Esophagus (tissue), 2 donors: ENCODE measurements around the gene YARS1. TPM values are rescaled to one million over a fixed set of nuclear protein-coding genes. Genes with fewer than 3 reads are reported as not detected.

Source experiments
- H3K27ac ChIP-seq, 2 donors: one replicate each; pipeline ENCODE4 v1.5.1; 2013; ENCODE audit warnings: low read depth in 2 of 2, mild to moderate bottlenecking in 2 of 2, inconsistent platforms in 1 of 2, low read length in 1 of 2, moderate library complexity in 1 of 2
- H3K27me3 ChIP-seq, 2 donors: one replicate each; pipeline ENCODE4 v1.6.1; 2013; ENCODE audit warnings: low read length in 2 of 2, control low read depth in 1 of 2, mild to moderate bottlenecking in 1 of 2; ENCODE audit not compliant: insufficient read depth in 2 of 2, control insufficient read depth in 1 of 2
- H3K36me3 ChIP-seq, 2 donors: one replicate each; pipeline ENCODE4 v1.6.1; 2013; ENCODE audit warnings: low read length in 1 of 2; ENCODE audit not compliant: control insufficient read depth in 2 of 2, insufficient read depth in 2 of 2
- H3K4me1 ChIP-seq, 2 donors: one replicate each; pipeline ENCODE4 v1.6.1; 2013; ENCODE audit warnings: low read length in 1 of 2; ENCODE audit not compliant: control insufficient read depth in 2 of 2, insufficient read depth in 2 of 2
- H3K4me3 ChIP-seq, 2 donors: one replicate each; pipeline ENCODE4 v1.5.1; 2013; ENCODE audit warnings: low read length in 2 of 2, mild to moderate bottlenecking in 2 of 2, low read depth in 1 of 2, moderate library complexity in 1 of 2
- H3K9me3 ChIP-seq, 2 donors: one replicate each; pipeline ENCODE4 v1.6.1; 2013; ENCODE audit warnings: mild to moderate bottlenecking in 2 of 2, low read depth in 1 of 2, low read length in 1 of 2, moderate library complexity in 1 of 2; ENCODE audit not compliant: control insufficient read depth in 2 of 2, insufficient read depth in 1 of 2
- WGBS, 2 donors: extraction: QIAGEN DNeasy Blood & Tissue Kit; methylation state at CpG; one replicate each; pipeline ENCODE4 v1.1.7; 2013; 5-methylcytosine and 5-hydroxymethylcytosine counted together
- polyA plus RNA-seq, 2 donors: library from polyadenylated mRNA; stranded (reverse); fragments of 200-250 nt; gene quantifications; one replicate each; pipeline ENCODE4 v1.2.3, GENCODE V29; 2013
- donor health status: healthy with polysubstance abuse.
- donor health status: Bipolar disorder and iron deficiency.

YARS1 gene
- polyA plus RNA-seq, 2 donors: 33.2 to 52.2 TPM

- H3K9me3 ChIP-seq: no peaks in the 10 kb centered on the region
- H3K4me1 ChIP-seq: peaks cover 0 to 8% of the 10 kb centered on the region in 2 donors
- H3K27ac ChIP-seq: no peak overlapping the region
- H3K4me3 ChIP-seq: no peak overlapping the region
- no peaks in the 10 kb centered on the region for H3K27me3 ChIP-seq
- H3K36me3 ChIP-seq: peaks cover 0 to 2% of the 10 kb centered on the region in 2 donors
- WGBS, 2 donors: 54 to 59% methylated on average over 3 of the region's 3 CpGs
These were observed 67.4 kb downstream of the YARS1 start for GRCh38 chr1:32749771-32750170.

GRCh38 chr1:32749332-32749731 lies 67.8 kb downstream of the YARS1 start:
- Histone ChIP-seq H3K27me3 (no peaks in the 10 kb centered on the region), H3K4me3 (no peak overlapping the region), H3K36me3 (peaks cover 0 to 2% of the 10 kb centered on the region in 2 donors), H3K27ac (no peak overlapping the region), H3K9me3 (no peaks in the 10 kb centered on the region), H3K4me1 (peaks cover 0 to 8% of the 10 kb centered on the region in 2 donors)
- WGBS, 2 donors: 81 to 87% methylated on average over 4 of the region's 4 CpGs

- 83 to 87% methylated on average over 8 of the region's 8 CpGs for WGBS, 2 donors
These were observed 68.2 kb downstream of the YARS1 start for GRCh38 chr1:32748926-32749325.

GRCh38 chr1:32748348-32748747 lies 68.8 kb downstream of the YARS1 start:
- Histone ChIP-seq H3K27ac (no peak overlapping the region), H3K4me3 (no peak overlapping the region), H3K27me3 (no peaks in the 10 kb centered on the region), H3K36me3 (peaks cover 0 to 2% of the 10 kb centered on the region in 2 donors), H3K4me1 (peaks cover 0 to 6% of the 10 kb centered on the region in 2 donors), H3K9me3 (no peaks in the 10 kb centered on the region)
- 89 to 91% methylated on average over 4 of the region's 4 CpGs for WGBS, 2 donors

More at GRCh38 chr1:32748926-32749325, 68.2 kb downstream of the YARS1 start:
- no peak overlapping the region for H3K4me3 ChIP-seq
- peaks cover 0 to 8% of the 10 kb centered on the region in 2 donors for H3K4me1 ChIP-seq
- no peaks in the 10 kb centered on the region for H3K9me3 ChIP-seq
- H3K36me3 ChIP-seq: peaks cover 0 to 2% of the 10 kb centered on the region in 2 donors
- H3K27me3 ChIP-seq: no peaks in the 10 kb centered on the region
- no peak overlapping the region for H3K27ac ChIP-seq

- no peak overlapping the region for H3K4me3 ChIP-seq
- no peak overlapping the region for H3K27ac ChIP-seq
- 80 to 85% methylated on average over 9 of the region's 9 CpGs for WGBS, 2 donors
- H3K4me1 ChIP-seq: peaks cover 0 to 15% of the 10 kb centered on the region in 2 donors
- H3K9me3 ChIP-seq: no peaks in the 10 kb centered on the region
- peaks cover 0 to 2% of the 10 kb centered on the region in 2 donors for H3K36me3 ChIP-seq
- H3K27me3 ChIP-seq: no peaks in the 10 kb centered on the region
These were observed 71.0 kb downstream of the YARS1 start for GRCh38 chr1:32746130-32746529.

GRCh38 chr1:32744071-32744425 lies 73.1 kb downstream of the YARS1 start:
- Histone ChIP-seq H3K27me3 (no peaks in the 10 kb centered on the region), H3K4me1 (peaks cover 0 to 22% of the 10 kb centered on the region in 2 donors), H3K36me3 (no peaks in the 10 kb centered on the region), H3K9me3 (no peaks in the 10 kb centered on the region), H3K27ac (peak overlapping the region; percentile 98), H3K4me3 (no peak overlapping the region)

GRCh38 chr1:32743380-32744070 lies 73.6 kb downstream of the YARS1 start:
- H3K36me3 ChIP-seq: no peaks in the 10 kb centered on the region
- no peaks in the 10 kb centered on the region for H3K9me3 ChIP-seq
- H3K27me3 ChIP-seq: no peaks in the 10 kb centered on the region
- H3K27ac ChIP-seq: peak overlapping the region; percentile 98
- H3K4me1 ChIP-seq: peaks cover 0 to 20% of the 10 kb centered on the region in 2 donors
- WGBS, 2 donors: 19 to 26% methylated on average over 6 of the region's 6 CpGs
- peak overlapping the region; percentile 73 to 75 for H3K4me3 ChIP-seq

- peak overlapping the region; percentile 73 to 75 for H3K4me3 ChIP-seq
- no peaks in the 10 kb centered on the region for H3K36me3 ChIP-seq
- H3K27ac ChIP-seq: peak overlapping the region; percentile 98
- 40 to 45% methylated on average over 4 of the region's 4 CpGs for WGBS, 2 donors
- peaks cover 0 to 20% of the 10 kb centered on the region in 2 donors for H3K4me1 ChIP-seq
- no peaks in the 10 kb centered on the region for H3K27me3 ChIP-seq
- H3K9me3 ChIP-seq: no peaks in the 10 kb centered on the region
These were observed 74.2 kb downstream of the YARS1 start for GRCh38 chr1:32742956-32743355.

GRCh38 chr1:32742199-32742947 lies 74.8 kb downstream of the YARS1 start:
- Histone ChIP-seq H3K27ac (peak overlapping the region; percentile 98), H3K9me3 (no peaks in the 10 kb centered on the region), H3K4me1 (peaks cover 0 to 20% of the 10 kb centered on the region in 2 donors), H3K36me3 (no peaks in the 10 kb centered on the region), H3K27me3 (no peaks in the 10 kb centered on the region), H3K4me3 (peak overlapping the region; percentile 73 to 75)
- WGBS, 2 donors: 9 to 13% methylated on average over 27 to 28 of the region's 28 CpGs
